Testis (tissue), 3 donors: ENCODE results near the gene PHRF1. TPM values are rescaled to one million over a fixed set of nuclear protein-coding genes. Genes with fewer than 3 reads are reported as not detected.

Experiments
- DNase-seq: peaks from one replicate; pipeline ENCODE4 v3.0.0-alpha.2; 2019
- H3K27ac ChIP-seq, 2 donors: fragments of 200-600 bp; sonication (generic); one replicate each; pipeline ENCODE4 v1.5.1; 2019
- H3K27me3 ChIP-seq: fragments of 200-600 bp; sonication (generic); one replicate; pipeline ENCODE4 v1.5.1; 2019
- H3K36me3 ChIP-seq: fragments of 200-600 bp; sonication (generic); one replicate; pipeline ENCODE4 v1.5.1; 2017; ENCODE audit warnings: low read depth; ENCODE audit errors: missing control alignments
- H3K4me1 ChIP-seq: fragments of 200-600 bp; sonication (generic); one replicate; pipeline ENCODE4 v1.5.1; 2019
- H3K4me3 ChIP-seq, 2 donors: fragments of 200-600 bp; sonication (generic); one replicate each; pipeline ENCODE4 v1.5.1; 2017 to 2019
- H3K9me3 ChIP-seq: fragments of 200-600 bp; sonication (generic); one replicate; pipeline ENCODE4 v1.5.1; 2017
- POLR2A ChIP-seq: fragments of 450-650 bp; IDR thresholded peaks from one replicate; pipeline ENCODE4 v1.6.1; 2017; ENCODE audit warnings: antibody characterized with exemption, mild to moderate bottlenecking, moderate library complexity
- WGBS, 2 donors: methylation state at CpG; one replicate each; pipeline ENCODE4 v1.1.5; 2018; 5-methylcytosine and 5-hydroxymethylcytosine counted together
- intact Hi-C: fragments of 100-400 bp; cut with DNase I; formaldehyde crosslinking; loops from one replicate; pipeline ENCODE4 v1.15.1; 2023; ENCODE audit warnings: low total_unique reads
- polyA plus RNA-seq: library from polyadenylated mRNA; stranded (reverse); fragments of 350-450 nt; fragmentation: Illumina TruSeq; extraction: RNeasy Lipid Tissue Mini Kit (QIAGEN cat#74804); gene quantifications from one replicate; pipeline ENCODE4 v1.2.3, GENCODE V29; 2014; ENCODE audit warnings: low read depth, low replicate concordance; ENCODE audit not compliant: insufficient read depth
- total RNA-seq, 2 donors: library from RNA; depleted of rRNA; stranded (reverse); fragments of >200 nt; gene quantifications; one replicate each; pipeline ENCODE4 v1.2.3, GENCODE V29; 2016
- TF ChIP-seq, protein P1 (sequence below), 3 experiments: fragments of 450-650 bp in 2 of 3; fragments of 200-600 bp in 1 of 3; sonication (generic) in 1 of 3; IDR thresholded peaks; one replicate each; pipeline ENCODE4 v1.5.1; 2016 to 2019; ENCODE audit warnings: antibody characterized with exemption in 3 of 3, mild to moderate bottlenecking in 2 of 3, moderate library complexity in 1 of 3

Gene PHRF1
- total and polyA plus RNA-seq, 3 donors from 2014 or later: 30.2 to 74.4 (median 62.9) TPM

DNA sequence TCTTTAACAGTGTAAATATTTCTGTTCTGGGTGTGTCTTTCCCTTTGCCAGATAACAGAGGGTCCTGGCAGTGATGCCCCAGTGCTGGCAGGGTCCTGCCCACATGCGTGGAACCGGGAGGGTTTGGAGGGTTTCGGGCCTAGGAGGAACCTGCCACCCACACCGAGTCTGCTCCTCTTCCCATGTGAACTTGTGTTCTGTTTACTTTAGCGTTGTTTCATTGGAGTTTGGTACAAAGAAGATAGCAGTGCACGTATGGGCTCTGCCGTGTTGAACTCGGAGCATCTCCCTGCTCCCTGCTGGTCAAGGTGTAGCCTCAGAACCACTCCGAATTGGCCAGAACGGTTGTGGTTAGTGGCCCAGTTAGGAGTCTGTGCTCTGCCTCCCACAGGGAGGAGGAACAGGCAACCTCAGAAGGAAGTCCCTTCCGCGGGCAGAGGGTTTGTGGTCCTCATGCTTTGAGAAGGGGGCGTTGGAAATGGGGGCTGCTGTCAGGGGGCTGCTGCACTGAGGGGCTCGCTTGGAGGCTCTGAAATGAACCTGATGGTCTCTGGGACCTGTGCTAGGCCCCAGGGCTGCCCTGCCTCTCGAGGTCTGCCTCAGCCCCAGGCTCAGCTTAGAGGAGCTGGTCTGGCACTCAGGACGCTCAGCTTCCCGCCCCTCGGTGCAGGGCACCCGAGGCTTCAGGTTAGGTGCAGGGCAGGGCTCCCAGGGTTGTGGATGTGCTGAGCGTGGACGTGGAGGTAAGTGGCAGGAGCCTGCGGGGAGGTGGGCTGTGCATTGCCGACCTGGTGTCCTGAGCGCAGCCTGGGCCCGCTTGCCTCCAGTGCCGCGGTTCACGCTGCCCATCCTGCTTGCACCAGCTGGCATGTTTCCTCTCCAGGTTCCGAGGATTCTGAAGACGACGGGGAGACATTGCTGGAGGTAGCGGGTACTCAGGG is 10.4 kb downstream of the PHRF1 start:
- DNase-seq: no peak
- Histone ChIP-seq H3K4me1 (no peaks in the 10 kb centered on the region), H3K36me3 (no peaks in the 10 kb centered on the region), H3K9me3 (no peaks in the 10 kb centered on the region), H3K27ac (no peak overlapping the region), H3K4me3 (no peak overlapping the region), H3K27me3 (no peaks in the 10 kb centered on the region)
- WGBS, 2 donors: 87 to 90% methylated on average over 10 to 31 of the region's 32 CpGs
- intact Hi-C loops: no loop called here
- no peak for TF ChIP-seq POLR2A
- TF ChIP-seq, protein P1, sequence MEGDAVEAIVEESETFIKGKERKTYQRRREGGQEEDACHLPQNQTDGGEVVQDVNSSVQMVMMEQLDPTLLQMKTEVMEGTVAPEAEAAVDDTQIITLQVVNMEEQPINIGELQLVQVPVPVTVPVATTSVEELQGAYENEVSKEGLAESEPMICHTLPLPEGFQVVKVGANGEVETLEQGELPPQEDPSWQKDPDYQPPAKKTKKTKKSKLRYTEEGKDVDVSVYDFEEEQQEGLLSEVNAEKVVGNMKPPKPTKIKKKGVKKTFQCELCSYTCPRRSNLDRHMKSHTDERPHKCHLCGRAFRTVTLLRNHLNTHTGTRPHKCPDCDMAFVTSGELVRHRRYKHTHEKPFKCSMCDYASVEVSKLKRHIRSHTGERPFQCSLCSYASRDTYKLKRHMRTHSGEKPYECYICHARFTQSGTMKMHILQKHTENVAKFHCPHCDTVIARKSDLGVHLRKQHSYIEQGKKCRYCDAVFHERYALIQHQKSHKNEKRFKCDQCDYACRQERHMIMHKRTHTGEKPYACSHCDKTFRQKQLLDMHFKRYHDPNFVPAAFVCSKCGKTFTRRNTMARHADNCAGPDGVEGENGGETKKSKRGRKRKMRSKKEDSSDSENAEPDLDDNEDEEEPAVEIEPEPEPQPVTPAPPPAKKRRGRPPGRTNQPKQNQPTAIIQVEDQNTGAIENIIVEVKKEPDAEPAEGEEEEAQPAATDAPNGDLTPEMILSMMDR (IDR thresholded peaks at IDR 0.05): no peak

- 81 to 88% methylated on average over 7 to 8 of the region's 8 CpGs for WGBS, 2 donors
- intact Hi-C loops: no loop called here
- DNase-seq: no peak
- Histone ChIP-seq H3K9me3 (no peaks in the 10 kb centered on the region), H3K27ac (no peak overlapping the region), H3K36me3 (no peaks in the 10 kb centered on the region), H3K4me3 (no peak overlapping the region), H3K4me1 (no peaks in the 10 kb centered on the region), H3K27me3 (no peaks in the 10 kb centered on the region)
- TF ChIP-seq, protein P1 (IDR thresholded peaks at IDR 0.05): no peak
- no peak for TF ChIP-seq POLR2A
Measured at GRCh38 chr11:587546-587945, 11.3 kb downstream of the PHRF1 start.

- H3K27me3 ChIP-seq: no peaks in the 10 kb centered on the region
- TF ChIP-seq, protein P1 (IDR thresholded peaks at IDR 0.05): no peak
- no peak for TF ChIP-seq POLR2A
- H3K27ac ChIP-seq: no peak overlapping the region
- H3K4me3 ChIP-seq: no peak overlapping the region
- 56 to 70% methylated on average over 6 of the region's 6 CpGs for WGBS, 2 donors
- no peaks in the 10 kb centered on the region for H3K36me3 ChIP-seq
- H3K4me1 ChIP-seq: no peaks in the 10 kb centered on the region
- intact Hi-C loops: no loop called here
- H3K9me3 ChIP-seq: no peaks in the 10 kb centered on the region
- DNase-seq: no peak
Measured at GRCh38 chr11:587978-588380, 11.7 kb downstream of the PHRF1 start.

- Histone ChIP-seq H3K27me3 (no peaks in the 10 kb centered on the region), H3K27ac (no peak overlapping the region), H3K9me3 (no peaks in the 10 kb centered on the region), H3K36me3 (no peaks in the 10 kb centered on the region), H3K4me3 (no peak overlapping the region), H3K4me1 (no peaks in the 10 kb centered on the region)
- no peak for DNase-seq
- intact Hi-C loops: no loop called here
- TF ChIP-seq, protein P1 (IDR thresholded peaks at IDR 0.05): no peak
- WGBS, 2 donors: 90 to 93% methylated on average over 23 to 26 of the region's 26 CpGs
Measured at GRCh38 chr11:589798-590197, 13.5 kb downstream of the PHRF1 start.
